Loucy (cell line): Measurements from ENCODE around the gene NRIP1.

ENCODE experiments used
- H2AFZ ChIP-seq: fragments of 200-600 bp; sonication (generic); 2 replicates; pipeline ENCODE4 v1.6.0; 2016; ENCODE audit warnings: antibody characterized with exemption, mild to moderate bottlenecking, low read length, moderate library complexity
- H3F3A ChIP-seq: fragments of 200-600 bp; 2 replicates; pipeline ENCODE4 v1.6.0; 2016; ENCODE audit warnings: antibody characterized with exemption, low read depth, mild to moderate bottlenecking
- H3K27me3 ChIP-seq: fragments of 200-600 bp; sonication (generic); 2 replicates; pipeline ENCODE4 v1.6.1; 2014; ENCODE audit warnings: low read length, mild to moderate bottlenecking; ENCODE audit not compliant: insufficient read depth, poor library complexity, severe bottlenecking
- H3K36me3 ChIP-seq: fragments of 200-600 bp; sonication (generic); 2 replicates; pipeline ENCODE4 v1.6.1; 2016; ENCODE audit warnings: low read length; ENCODE audit not compliant: insufficient read depth
- H3K4me1 ChIP-seq: fragments of 200-600 bp; sonication (generic); 2 replicates; pipeline ENCODE4 v1.5.1; 2014; ENCODE audit warnings: low read length, mild to moderate bottlenecking; ENCODE audit not compliant: insufficient read depth, poor library complexity, severe bottlenecking
- H3K4me2 ChIP-seq: fragments of 200-600 bp; sonication (generic); 2 replicates; pipeline ENCODE4 v1.6.0; 2014; ENCODE audit warnings: antibody characterized with exemption, low read length, low read depth, mild to moderate bottlenecking; ENCODE audit not compliant: poor library complexity, severe bottlenecking
- H3K4me3 ChIP-seq: fragments of 200-600 bp; sonication (generic); 2 replicates; pipeline ENCODE4 v1.5.1; 2014; ENCODE audit warnings: low read length, mild to moderate bottlenecking, mixed read lengths; ENCODE audit not compliant: poor library complexity, severe bottlenecking
- H3K79me2 ChIP-seq: fragments of 200-600 bp; sonication (generic); 2 replicates; pipeline ENCODE4 v1.6.1; 2014; ENCODE audit warnings: low read length; ENCODE audit not compliant: insufficient read depth
- H3K9ac ChIP-seq: fragments of 200-600 bp; sonication (generic); 2 replicates; pipeline ENCODE4 v1.6.0; 2014; ENCODE audit warnings: mild to moderate bottlenecking, low read depth, low read length, moderate library complexity; ENCODE audit not compliant: poor library complexity, severe bottlenecking
- H3K9me2 ChIP-seq: fragments of 200-600 bp; sonication (generic); replicated peaks from 2 replicates; pipeline ENCODE4 v1.6.1; 2016; ENCODE audit warnings: low read depth, low read length, mixed read lengths
- H3K9me3 ChIP-seq: fragments of 200-600 bp; sonication (generic); 2 replicates; pipeline ENCODE4 v1.6.1; 2014; ENCODE audit warnings: mild to moderate bottlenecking, antibody characterized with exemption, low read length, low read depth; ENCODE audit not compliant: insufficient read depth
- H4K20me1 ChIP-seq: fragments of 200-600 bp; sonication (generic); 2 replicates; pipeline ENCODE4 v1.6.0; 2014; ENCODE audit warnings: antibody characterized with exemption, low read length, mild to moderate bottlenecking; ENCODE audit not compliant: insufficient read depth, poor library complexity, severe bottlenecking
- EZH2phosphoT487 ChIP-seq: fragments of 200-600 bp; IDR thresholded peaks from 2 replicates; pipeline ENCODE4 v1.6.1; 2018; ENCODE audit warnings: antibody characterized with exemption, mild to moderate bottlenecking, moderate library complexity, borderline replicate concordance
- TF ChIP-seq, protein P1 (sequence below): fragments of 200-600 bp; sonication (generic); conservative IDR thresholded peaks from 2 replicates; pipeline ENCODE4 v1.5.1; 2014; ENCODE audit warnings: mild to moderate bottlenecking, antibody characterized with exemption, low read length

Gene NRIP1

DNA sequence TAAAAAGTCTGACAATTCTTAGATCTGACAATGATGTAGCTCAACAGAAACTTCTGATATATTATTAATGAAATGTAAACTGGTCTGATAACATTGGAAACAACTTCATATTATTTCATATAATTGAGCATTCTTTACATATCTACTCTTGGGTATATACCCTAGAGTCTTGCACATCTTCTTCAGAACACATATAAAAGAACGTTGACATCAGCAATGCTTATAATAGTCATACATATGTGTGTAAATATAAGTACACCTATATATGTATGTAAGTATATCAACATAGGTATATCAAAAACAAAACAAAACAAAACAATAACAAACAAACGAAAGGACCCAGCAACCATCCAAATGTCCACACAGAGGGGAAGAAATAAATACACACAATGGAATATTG, 38.4 kb downstream of the NRIP1 start:
- Histone ChIP-seq H3K9me3 (no peaks in the 10 kb centered on the region), H3K9me2 (no peaks in the 10 kb centered on the region), H3F3A (peaks cover 3% of the 10 kb centered on the region; the same call in 1 of the 2 replicates), H3K4me2 (no peak overlapping the region), H2AFZ (no peak overlapping the region), H3K36me3 (peaks cover 3% of the 10 kb centered on the region; the same call in 1 of the 2 replicates), H3K79me2 (peaks cover 80% of the 10 kb centered on the region), H3K27me3 (no peaks in the 10 kb centered on the region), H4K20me1 (peaks cover 65% of the 10 kb centered on the region), H3K9ac (no peak overlapping the region), H3K4me3 (no peak overlapping the region), H3K4me1 (peaks cover 11% of the 10 kb centered on the region)
- TF ChIP-seq EZH2phosphoT487, result no peak
- TF ChIP-seq, protein P1, sequence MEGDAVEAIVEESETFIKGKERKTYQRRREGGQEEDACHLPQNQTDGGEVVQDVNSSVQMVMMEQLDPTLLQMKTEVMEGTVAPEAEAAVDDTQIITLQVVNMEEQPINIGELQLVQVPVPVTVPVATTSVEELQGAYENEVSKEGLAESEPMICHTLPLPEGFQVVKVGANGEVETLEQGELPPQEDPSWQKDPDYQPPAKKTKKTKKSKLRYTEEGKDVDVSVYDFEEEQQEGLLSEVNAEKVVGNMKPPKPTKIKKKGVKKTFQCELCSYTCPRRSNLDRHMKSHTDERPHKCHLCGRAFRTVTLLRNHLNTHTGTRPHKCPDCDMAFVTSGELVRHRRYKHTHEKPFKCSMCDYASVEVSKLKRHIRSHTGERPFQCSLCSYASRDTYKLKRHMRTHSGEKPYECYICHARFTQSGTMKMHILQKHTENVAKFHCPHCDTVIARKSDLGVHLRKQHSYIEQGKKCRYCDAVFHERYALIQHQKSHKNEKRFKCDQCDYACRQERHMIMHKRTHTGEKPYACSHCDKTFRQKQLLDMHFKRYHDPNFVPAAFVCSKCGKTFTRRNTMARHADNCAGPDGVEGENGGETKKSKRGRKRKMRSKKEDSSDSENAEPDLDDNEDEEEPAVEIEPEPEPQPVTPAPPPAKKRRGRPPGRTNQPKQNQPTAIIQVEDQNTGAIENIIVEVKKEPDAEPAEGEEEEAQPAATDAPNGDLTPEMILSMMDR, result no peak

DNA sequence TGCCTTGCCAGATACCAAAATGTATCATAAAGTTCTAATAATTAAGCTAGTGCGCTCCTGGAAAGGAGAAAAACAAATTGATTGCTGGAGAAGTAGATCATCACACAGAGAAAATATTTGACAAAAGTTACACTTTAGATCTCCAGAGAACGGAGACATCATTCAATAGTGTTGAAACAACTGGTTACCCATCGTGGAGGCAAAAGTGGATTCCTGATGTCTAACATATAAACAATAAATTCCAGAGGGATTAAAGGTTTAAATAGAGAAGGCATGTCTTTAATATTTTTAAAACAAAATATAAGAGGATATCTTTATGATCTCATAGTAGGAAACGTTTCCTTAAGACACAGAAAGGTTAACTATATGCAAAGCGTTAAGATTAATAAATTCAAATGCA, 41.0 kb downstream of the NRIP1 start:
- no peaks in the 10 kb centered on the region for H3K27me3 ChIP-seq
- H3K9ac ChIP-seq, result no peak overlapping the region
- H3F3A ChIP-seq, result peaks cover 2% of the 10 kb centered on the region; the same call in 1 of the 2 replicates
- H3K4me3 ChIP-seq, result no peak overlapping the region
- H3K9me3 ChIP-seq, result no peaks in the 10 kb centered on the region
- no peak overlapping the region for H3K4me2 ChIP-seq
- TF ChIP-seq EZH2phosphoT487, result no peak
- TF ChIP-seq, protein P1, result no peak
- H3K79me2 ChIP-seq, result peaks cover 85% of the 10 kb centered on the region
- peaks cover 69% of the 10 kb centered on the region for H4K20me1 ChIP-seq
- peaks cover 5% of the 10 kb centered on the region for H3K4me1 ChIP-seq
- H3K36me3 ChIP-seq, result peaks cover 3% of the 10 kb centered on the region; the same call in 1 of the 2 replicates
- no peak overlapping the region for H2AFZ ChIP-seq
- H3K9me2 ChIP-seq, result no peaks in the 10 kb centered on the region

DNA sequence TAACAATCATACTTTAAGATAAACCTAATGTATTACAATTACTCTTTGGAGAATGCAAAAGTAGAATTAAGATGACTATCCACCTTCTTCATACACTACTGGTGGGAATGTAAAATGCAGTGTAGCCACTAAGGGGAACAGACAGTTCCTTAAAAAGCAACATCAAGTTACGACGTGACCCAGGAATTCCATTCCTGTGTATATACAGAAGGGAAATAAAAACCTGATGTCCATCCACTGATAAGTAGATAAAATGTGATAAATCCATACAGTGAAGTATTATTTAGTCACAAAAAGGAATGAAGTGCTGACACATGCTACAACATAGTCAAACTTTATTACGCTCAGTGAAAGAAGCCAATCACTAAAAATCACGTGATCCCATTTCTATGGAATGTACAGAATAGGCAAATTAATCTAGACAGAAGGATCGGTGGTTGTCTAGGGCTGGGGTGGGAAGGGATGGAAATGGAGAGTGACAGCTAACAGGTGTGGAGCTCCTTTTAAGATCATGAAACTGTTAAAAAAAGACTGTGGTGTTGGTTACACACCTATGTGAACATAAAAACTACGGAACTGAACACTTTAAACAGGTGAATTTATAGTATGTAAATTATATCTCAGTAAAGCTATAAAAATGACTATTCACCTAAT, 42.1 kb downstream of the NRIP1 start:
- Histone ChIP-seq H3F3A (no peaks in the 10 kb centered on the region), H3K4me3 (no peak overlapping the region), H3K4me1 (no peaks in the 10 kb centered on the region), H3K9me3 (no peaks in the 10 kb centered on the region), H3K4me2 (no peak overlapping the region), H3K9me2 (no peaks in the 10 kb centered on the region), H3K9ac (no peak overlapping the region), H4K20me1 (peaks cover 71% of the 10 kb centered on the region), H3K27me3 (no peaks in the 10 kb centered on the region), H3K79me2 (peaks cover 93% of the 10 kb centered on the region), H3K36me3 (peaks cover 3% of the 10 kb centered on the region; the same call in 1 of the 2 replicates), H2AFZ (no peak overlapping the region)
- TF ChIP-seq, protein P1, result no peak
- no peak for TF ChIP-seq EZH2phosphoT487
